DND-41 (cell line): ENCODE measurements around the gene GALNT6.

Experiments
- ATAC-seq: fragments of 200-7000 bp; cut with Tn5 transposase; 3 replicates; pipeline ENCODE4 v1.9.1; 2021; ENCODE audit warnings: low read depth; ENCODE audit not compliant: insufficient read depth
- DNase-seq: peaks from one replicate; pipeline ENCODE4 v3.0.0-alpha.2; 2020
- H2AFZ ChIP-seq: 2 replicates; pipeline ENCODE4 v1.6.0; 2012; ENCODE audit warnings: low read depth, low read length
- H3K27ac ChIP-seq: 2 replicates; pipeline ENCODE4 v1.5.1; 2012; ENCODE audit warnings: low read length, inconsistent platforms
- H3K27me3 ChIP-seq: fragments of 200-600 bp; sonication (generic); 2 replicates; pipeline ENCODE4 v1.6.0; 2012; ENCODE audit warnings: low read length, mild to moderate bottlenecking, inconsistent platforms; ENCODE audit not compliant: insufficient read depth, poor library complexity
- H3K36me3 ChIP-seq: 2 replicates; pipeline ENCODE4 v1.5.1; 2012; ENCODE audit warnings: low read length, inconsistent platforms; ENCODE audit not compliant: insufficient read depth
- H3K4me1 ChIP-seq: 2 replicates; pipeline ENCODE4 v1.5.1; 2012; ENCODE audit warnings: mild to moderate bottlenecking, low read length; ENCODE audit not compliant: insufficient read depth
- H3K4me2 ChIP-seq: 2 replicates; pipeline ENCODE4 v1.6.0; 2012; ENCODE audit warnings: mild to moderate bottlenecking, moderate library complexity, low read length, inconsistent platforms; ENCODE audit not compliant: insufficient read depth
- H3K4me3 ChIP-seq, 2 experiments: fragments of 200-600 bp in 1 of 2; shearing (Covaris generic) in 1 of 2; 2 replicates each; pipeline ENCODE4 v1.5.1; 2012 to 2016; ENCODE audit warnings: inconsistent platforms in 2 of 2, low read length in 2 of 2, mild to moderate bottlenecking in 2 of 2, low read depth in 1 of 2, moderate library complexity in 1 of 2
- H3K79me2 ChIP-seq: 2 replicates; pipeline ENCODE4 v1.6.0; 2012; ENCODE audit warnings: low read length, inconsistent platforms; ENCODE audit not compliant: insufficient read depth
- H3K9ac ChIP-seq: 2 replicates; pipeline ENCODE4 v1.6.0; 2012; ENCODE audit warnings: low read depth, mild to moderate bottlenecking, inconsistent platforms, low read length, moderate library complexity
- H3K9me3 ChIP-seq: 2 replicates; pipeline ENCODE4 v1.5.1; 2012; ENCODE audit warnings: low read length, moderate library complexity, mild to moderate bottlenecking, inconsistent platforms; ENCODE audit not compliant: insufficient read depth, severe bottlenecking
- H4K20me1 ChIP-seq: 2 replicates; pipeline ENCODE4 v1.6.0; 2012; ENCODE audit warnings: low read length; ENCODE audit not compliant: insufficient read depth
- CTCF ChIP-seq: IDR thresholded peaks from 2 replicates; pipeline ENCODE4 v1.5.1; 2012; ENCODE audit warnings: borderline replicate concordance, low read length, moderate library complexity, mild to moderate bottlenecking; ENCODE audit not compliant: poor library complexity, severe bottlenecking; ENCODE audit errors: extremely low read depth
- EZH2 ChIP-seq: IDR thresholded peaks from 3 replicates; pipeline ENCODE4 v1.6.1; 2012; ENCODE audit warnings: borderline replicate concordance, low read depth, mild to moderate bottlenecking, moderate library complexity, low read length, inconsistent platforms; ENCODE audit not compliant: severe bottlenecking

The GALNT6 gene, protein sequence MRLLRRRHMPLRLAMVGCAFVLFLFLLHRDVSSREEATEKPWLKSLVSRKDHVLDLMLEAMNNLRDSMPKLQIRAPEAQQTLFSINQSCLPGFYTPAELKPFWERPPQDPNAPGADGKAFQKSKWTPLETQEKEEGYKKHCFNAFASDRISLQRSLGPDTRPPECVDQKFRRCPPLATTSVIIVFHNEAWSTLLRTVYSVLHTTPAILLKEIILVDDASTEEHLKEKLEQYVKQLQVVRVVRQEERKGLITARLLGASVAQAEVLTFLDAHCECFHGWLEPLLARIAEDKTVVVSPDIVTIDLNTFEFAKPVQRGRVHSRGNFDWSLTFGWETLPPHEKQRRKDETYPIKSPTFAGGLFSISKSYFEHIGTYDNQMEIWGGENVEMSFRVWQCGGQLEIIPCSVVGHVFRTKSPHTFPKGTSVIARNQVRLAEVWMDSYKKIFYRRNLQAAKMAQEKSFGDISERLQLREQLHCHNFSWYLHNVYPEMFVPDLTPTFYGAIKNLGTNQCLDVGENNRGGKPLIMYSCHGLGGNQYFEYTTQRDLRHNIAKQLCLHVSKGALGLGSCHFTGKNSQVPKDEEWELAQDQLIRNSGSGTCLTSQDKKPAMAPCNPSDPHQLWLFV

GRCh38 chr12:51391283-51392123 is at the start of gene GALNT6:
GALNT6 (minus strand) TSS chr12:51391406; CDS start chr12:51379781, 11,625 bp downstream.
- no peaks in the 10 kb centered on the region for H3K27me3 ChIP-seq
- TF ChIP-seq CTCF: no peak
- TF ChIP-seq EZH2: no peak
- 0 out of 2 replicates have a peak, but pooled peaks cover 3% of the 10 kb centered on the region for H3K36me3 ChIP-seq
- H3K9me3 ChIP-seq: no peaks in the 10 kb centered on the region
- peak within 1 kb of the TSS; percentile 95 for H3K4me2 ChIP-seq
- H3K79me2 ChIP-seq: peaks cover 38% of the 10 kb centered on the region
- H3K4me1 ChIP-seq: peaks cover 89% of the 10 kb centered on the region
- peak; percentile 86 for DNase-seq
- H3K9ac ChIP-seq: peak within 1 kb of the TSS; percentile 75
- H3K4me3 ChIP-seq: peak within 1 kb of the TSS; percentile 59 to 90; a peak in 3 of 4 replicates
- H3K27ac ChIP-seq: peak within 1 kb of the TSS; percentile 94
- peak; percentile 68 for ATAC-seq
- H4K20me1 ChIP-seq: no peaks in the 10 kb centered on the region
- H2AFZ ChIP-seq: peak within 1 kb of the TSS; percentile 90

DNA sequence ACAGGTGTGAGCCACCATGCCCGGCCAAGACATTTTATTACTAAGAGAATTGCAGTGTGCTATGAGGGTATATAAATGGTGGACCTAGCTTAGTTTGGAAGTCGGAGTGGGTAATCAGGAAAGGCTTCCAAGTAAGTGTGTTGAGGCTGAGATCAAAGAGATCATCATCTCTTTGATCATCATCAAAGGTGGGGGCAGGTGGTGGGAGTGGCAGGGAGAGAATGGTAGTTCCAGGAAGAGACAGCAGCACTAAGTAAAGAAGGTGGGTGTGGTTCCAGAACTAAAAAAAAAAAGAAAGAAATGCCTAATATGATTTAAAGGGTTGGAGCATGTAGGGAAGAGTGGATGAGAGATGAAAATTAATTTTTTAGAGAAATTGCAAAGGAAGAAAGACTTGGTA is 48.1 kb upstream of the GALNT6 start:
- Histone ChIP-seq H2AFZ (no peak overlapping the region), H3K36me3 (0 out of 2 replicates have a peak, but pooled peaks cover 4% of the 10 kb centered on the region), H4K20me1 (no peaks in the 10 kb centered on the region), H3K4me2 (no peak overlapping the region), H3K27ac (no peak overlapping the region), H3K9me3 (no peaks in the 10 kb centered on the region), H3K79me2 (no peaks in the 10 kb centered on the region), H3K27me3 (no peaks in the 10 kb centered on the region), H3K4me3 (no peak overlapping the region), H3K4me1 (no peaks in the 10 kb centered on the region), H3K9ac (no peak overlapping the region)
- ATAC-seq (no peak), DNase-seq (peak; percentile 27)
- TF ChIP-seq CTCF (no peak), EZH2 (no peak)

DNA sequence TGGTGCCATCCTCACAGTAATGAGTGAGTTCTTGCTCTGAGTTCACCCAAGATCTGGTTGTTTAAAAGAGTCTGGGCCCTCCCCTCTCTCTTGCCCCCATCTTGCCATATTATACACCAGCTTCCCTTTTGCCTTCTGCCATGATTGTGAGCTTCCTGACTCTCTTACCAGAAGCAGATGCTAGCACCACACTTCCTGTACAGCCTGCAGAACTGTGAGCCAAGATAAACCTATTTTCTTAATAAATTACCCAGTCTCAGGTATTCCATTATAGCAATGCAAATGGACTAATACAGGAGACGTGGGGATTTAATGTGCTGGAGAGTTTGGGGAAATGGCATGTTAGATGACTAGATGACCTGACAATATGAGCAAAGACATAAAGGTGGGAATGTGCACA is 46.2 kb upstream of the GALNT6 start:
- no peak overlapping the region for H3K9ac ChIP-seq
- TF ChIP-seq CTCF (no peak), EZH2 (no peak)
- no peak overlapping the region for H3K27ac ChIP-seq
- ATAC-seq (no peak), DNase-seq (no peak)
- no peaks in the 10 kb centered on the region for H3K27me3 ChIP-seq
- H3K4me2 ChIP-seq: no peak overlapping the region
- H3K36me3 ChIP-seq: 0 out of 2 replicates have a peak, but pooled peaks cover 4% of the 10 kb centered on the region
- no peaks in the 10 kb centered on the region for H3K9me3 ChIP-seq
- H3K4me3 ChIP-seq: no peak overlapping the region
- no peaks in the 10 kb centered on the region for H4K20me1 ChIP-seq
- H3K79me2 ChIP-seq: no peaks in the 10 kb centered on the region
- H3K4me1 ChIP-seq: no peaks in the 10 kb centered on the region
- no peak overlapping the region for H2AFZ ChIP-seq
